Measurements from ENCODE around the gene CKAP5.

Gene CKAP5

GRCh38 chr11:46743693-46744339, 102.3 kb downstream of the CKAP5 start:
- Histone ChIP-seq H2AFZ (ENCODE audit: low read length) (no peak overlapping the region), H3K4me3 (ENCODE audit: low read length, poor library complexity, severe bottlenecking) (no peak overlapping the region), H3K4me2 (ENCODE audit: low read depth, low read length, poor library complexity, severe bottlenecking) (no peak overlapping the region), H4K20me1 (ENCODE audit: insufficient read depth, low read length, poor library complexity, severe bottlenecking) (no peaks in the 10 kb centered on the region), H3K4me1 (ENCODE audit: insufficient read depth, low read length, poor library complexity, severe bottlenecking) (no peaks in the 10 kb centered on the region), H3K27me3 (ENCODE audit: insufficient read depth, low read length, poor library complexity, severe bottlenecking) (no peaks in the 10 kb centered on the region), H3K36me3 (ENCODE audit: insufficient read depth, low read length) (peaks cover 75% of the 10 kb centered on the region), H3K9me2 (replicated peaks; ENCODE audit: low read depth, low read length) (no peaks in the 10 kb centered on the region), H3K9ac (ENCODE audit: low read depth, low read length, poor library complexity, severe bottlenecking) (no peak overlapping the region), H3F3A (ENCODE audit: low read depth) (no peaks in the 10 kb centered on the region), H3K79me2 (ENCODE audit: insufficient read depth, low read length) (no peaks in the 10 kb centered on the region), H3K9me3 (ENCODE audit: insufficient read depth, low read depth, low read length) (no peaks in the 10 kb centered on the region)
- TF ChIP-seq EZH2phosphoT487 (IDR thresholded peaks at IDR 0.05; ENCODE audit: borderline replicate concordance) (no peak), CTCF (conservative IDR thresholded peaks at IDR 0.05; ENCODE audit: low read length) (no peak)

- no peak overlapping the region for H3K4me3 ChIP-seq (ENCODE audit: low read length, poor library complexity, severe bottlenecking)
- TF ChIP-seq CTCF (conservative IDR thresholded peaks at IDR 0.05; ENCODE audit: low read length) (no peak), EZH2phosphoT487 (IDR thresholded peaks at IDR 0.05; ENCODE audit: borderline replicate concordance) (no peak)
- H3K36me3 ChIP-seq (ENCODE audit: insufficient read depth, low read length), result peaks cover 69% of the 10 kb centered on the region
- no peaks in the 10 kb centered on the region for H3K9me3 ChIP-seq (ENCODE audit: insufficient read depth, low read depth, low read length)
- no peaks in the 10 kb centered on the region for H3K79me2 ChIP-seq (ENCODE audit: insufficient read depth, low read length)
- H3K4me2 ChIP-seq (ENCODE audit: low read depth, low read length, poor library complexity, severe bottlenecking), result no peak overlapping the region
- no peaks in the 10 kb centered on the region for H3K4me1 ChIP-seq (ENCODE audit: insufficient read depth, low read length, poor library complexity, severe bottlenecking)
- no peaks in the 10 kb centered on the region for H3F3A ChIP-seq (ENCODE audit: low read depth)
- no peak overlapping the region for H3K9ac ChIP-seq (ENCODE audit: low read depth, low read length, poor library complexity, severe bottlenecking)
- no peak overlapping the region for H2AFZ ChIP-seq (ENCODE audit: low read length)
- no peaks in the 10 kb centered on the region for H3K27me3 ChIP-seq (ENCODE audit: insufficient read depth, low read length, poor library complexity, severe bottlenecking)
- H4K20me1 ChIP-seq (ENCODE audit: insufficient read depth, low read length, poor library complexity, severe bottlenecking), result no peaks in the 10 kb centered on the region
- H3K9me2 ChIP-seq (replicated peaks; ENCODE audit: low read depth, low read length), result no peaks in the 10 kb centered on the region
These were observed 103.0 kb downstream of the CKAP5 start for GRCh38 chr11:46743043-46743442.

GRCh38 chr11:46741600-46742484, 104.2 kb downstream of the CKAP5 start:
- Histone ChIP-seq H3K9ac (ENCODE audit: low read depth, low read length, poor library complexity, severe bottlenecking) (no peak overlapping the region), H3K4me1 (ENCODE audit: insufficient read depth, low read length, poor library complexity, severe bottlenecking) (no peaks in the 10 kb centered on the region), H3K36me3 (ENCODE audit: insufficient read depth, low read length) (peaks cover 57% of the 10 kb centered on the region), H3K9me2 (replicated peaks; ENCODE audit: low read depth, low read length) (no peaks in the 10 kb centered on the region), H2AFZ (ENCODE audit: low read length) (no peak overlapping the region), H3K79me2 (ENCODE audit: insufficient read depth, low read length) (no peaks in the 10 kb centered on the region), H3K27me3 (ENCODE audit: insufficient read depth, low read length, poor library complexity, severe bottlenecking) (no peaks in the 10 kb centered on the region), H3K4me3 (ENCODE audit: low read length, poor library complexity, severe bottlenecking) (no peak overlapping the region), H4K20me1 (ENCODE audit: insufficient read depth, low read length, poor library complexity, severe bottlenecking) (no peaks in the 10 kb centered on the region), H3F3A (ENCODE audit: low read depth) (no peaks in the 10 kb centered on the region), H3K9me3 (ENCODE audit: insufficient read depth, low read depth, low read length) (no peaks in the 10 kb centered on the region), H3K4me2 (ENCODE audit: low read depth, low read length, poor library complexity, severe bottlenecking) (no peak overlapping the region)
- TF ChIP-seq EZH2phosphoT487 (IDR thresholded peaks at IDR 0.05; ENCODE audit: borderline replicate concordance) (no peak), CTCF (conservative IDR thresholded peaks at IDR 0.05; ENCODE audit: low read length) (no peak)

Measured in Loucy (cell line).